Astrocyte (in vitro differentiated cells and primary cell): ENCODE data around the gene CNGB1.

Source experiments
- EZH2 ChIP-seq: IDR thresholded peaks from 2 replicates; pipeline ENCODE4 v1.6.1; 2012; ENCODE audit warnings: mild to moderate bottlenecking, low read length, inconsistent platforms; ENCODE audit not compliant: insufficient read depth
- TF ChIP-seq, protein P1 (sequence below): IDR thresholded peaks from 2 replicates; pipeline ENCODE4 v1.5.1; 2011; ENCODE audit warnings: low read depth, mild to moderate bottlenecking, inconsistent platforms, low read length, moderate library complexity; ENCODE audit not compliant: insufficient read depth

DNA sequence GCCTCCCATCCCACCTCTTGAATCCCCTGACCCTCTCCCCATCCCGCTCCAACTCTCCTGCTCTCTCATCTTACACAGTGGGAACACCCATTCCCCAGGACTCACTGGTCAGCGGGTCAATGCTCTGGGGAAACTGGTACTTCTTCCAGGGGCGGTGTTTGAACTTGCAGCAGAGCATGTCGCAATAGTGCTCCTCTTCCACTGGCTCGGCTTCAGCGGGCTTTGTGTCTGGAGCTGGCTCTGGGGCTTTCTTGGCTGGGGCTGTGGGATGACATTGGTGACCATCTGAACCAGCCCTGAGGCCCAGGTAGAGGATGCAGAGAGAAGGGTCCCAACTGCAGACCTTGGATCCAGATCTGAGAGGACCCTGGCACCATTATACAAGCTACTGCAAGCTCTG is 51.9 kb downstream of the CNGB1 start:
- TF ChIP-seq, protein P1, sequence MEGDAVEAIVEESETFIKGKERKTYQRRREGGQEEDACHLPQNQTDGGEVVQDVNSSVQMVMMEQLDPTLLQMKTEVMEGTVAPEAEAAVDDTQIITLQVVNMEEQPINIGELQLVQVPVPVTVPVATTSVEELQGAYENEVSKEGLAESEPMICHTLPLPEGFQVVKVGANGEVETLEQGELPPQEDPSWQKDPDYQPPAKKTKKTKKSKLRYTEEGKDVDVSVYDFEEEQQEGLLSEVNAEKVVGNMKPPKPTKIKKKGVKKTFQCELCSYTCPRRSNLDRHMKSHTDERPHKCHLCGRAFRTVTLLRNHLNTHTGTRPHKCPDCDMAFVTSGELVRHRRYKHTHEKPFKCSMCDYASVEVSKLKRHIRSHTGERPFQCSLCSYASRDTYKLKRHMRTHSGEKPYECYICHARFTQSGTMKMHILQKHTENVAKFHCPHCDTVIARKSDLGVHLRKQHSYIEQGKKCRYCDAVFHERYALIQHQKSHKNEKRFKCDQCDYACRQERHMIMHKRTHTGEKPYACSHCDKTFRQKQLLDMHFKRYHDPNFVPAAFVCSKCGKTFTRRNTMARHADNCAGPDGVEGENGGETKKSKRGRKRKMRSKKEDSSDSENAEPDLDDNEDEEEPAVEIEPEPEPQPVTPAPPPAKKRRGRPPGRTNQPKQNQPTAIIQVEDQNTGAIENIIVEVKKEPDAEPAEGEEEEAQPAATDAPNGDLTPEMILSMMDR, result no peak
- no peak for TF ChIP-seq EZH2
